Esophagus muscularis mucosa (tissue), 3 donors: ENCODE data around the gene GLS.

Source experiments
- CTCF ChIP-seq, 3 experiments: fragments of 200-600 bp in 2 of 3; fragments of 450-650 bp in 1 of 3; sonication (generic) in 2 of 3; IDR thresholded peaks; one replicate each; pipeline ENCODE4 v1.5.1; 2017 to 2019; ENCODE audit warnings: antibody characterized with exemption in 3 of 3, mild to moderate bottlenecking in 2 of 3, moderate library complexity in 1 of 3
- POLR2A ChIP-seq: fragments of 450-650 bp; IDR thresholded peaks from one replicate; pipeline ENCODE4 v1.6.1; 2017; ENCODE audit warnings: antibody characterized with exemption, moderate library complexity, mild to moderate bottlenecking, low read depth

- TF ChIP-seq CTCF (IDR thresholded peaks at IDR 0.05) (no peak), POLR2A (no peak)
Observed at GRCh38 chr2:190993292-190993643, 112.6 kb downstream of the GLS start.
